Esophagus squamous epithelium (tissue), 5 donors: ENCODE results near the gene HSPA2. TPM values are rescaled to one million over a fixed set of nuclear protein-coding genes. Genes with fewer than 3 reads are reported as not detected.
A peak's percentile ranks its signal among the peaks of the same experiment; 100 is the strongest.

ENCODE experiments used
- DNase-seq: peaks from one replicate; lab custom pipeline; 2025; lab: John Stamatoyannopoulos, UW
- H3K27ac ChIP-seq, 4 donors: fragments of 200-600 bp; sonication (generic); one replicate each; pipeline ENCODE4 v1.5.1; 2016 to 2019; ENCODE audit warnings: mild to moderate bottlenecking in 1 of 4
- H3K27me3 ChIP-seq, 4 donors: fragments of 200-600 bp; sonication (generic); 1 replicate in 3 of 4; 2 replicates in 1 of 4; pipeline versions ENCODE4 v1.5.1 to v1.6.0; 2017 to 2021; ENCODE audit warnings: antibody characterized with exemption in 1 of 4
- H3K36me3 ChIP-seq, 3 donors: fragments of 200-600 bp; sonication (generic); one replicate each; pipeline ENCODE4 v1.5.1; 2016 to 2019
- H3K4me1 ChIP-seq, 3 donors: fragments of 200-600 bp; sonication (generic); one replicate each; pipeline ENCODE4 v1.5.1; 2017 to 2019
- H3K4me3 ChIP-seq, 4 donors: fragments of 200-600 bp; sonication (generic); 1 replicate in 3 of 4; 2 replicates in 1 of 4; pipeline ENCODE4 v1.5.1; 2016 to 2019; ENCODE audit warnings: mild to moderate bottlenecking in 2 of 4, moderate library complexity in 1 of 4
- H3K9me3 ChIP-seq, 3 donors: fragments of 200-600 bp; sonication (generic); one replicate each; pipeline ENCODE4 v1.5.1; 2016 to 2019
- POLR2A ChIP-seq, 4 donors: fragments of 450-650 bp; IDR thresholded peaks; one replicate each; pipeline ENCODE4 v1.6.1; 2017; ENCODE audit warnings: antibody characterized with exemption in 4 of 4, mild to moderate bottlenecking in 4 of 4, moderate library complexity in 3 of 4
- WGBS, 2 donors: methylation state at CpG; one replicate each; pipeline ENCODE4 v1.1.5; 2018; 5-methylcytosine and 5-hydroxymethylcytosine counted together
- intact Hi-C: fragments of 100-400 bp; cut with DNase I; formaldehyde crosslinking; loops from one replicate; pipeline ENCODE4 v1.15.0; 2022
- total RNA-seq, 4 donors: library from RNA; depleted of rRNA; stranded (reverse); fragments of >200 nt; gene quantifications; one replicate each; pipeline ENCODE4 v1.1.0, GENCODE V29; 2016
- TF ChIP-seq, protein P1 (sequence below), 6 experiments: fragments of 450-650 bp in 4 of 6; fragments of 200-600 bp in 2 of 6; sonication (generic) in 2 of 6; IDR thresholded peaks; one replicate each; pipeline ENCODE4 v1.5.1; 2016 to 2019; ENCODE audit warnings: antibody characterized with exemption in 6 of 6, mild to moderate bottlenecking in 4 of 6, moderate library complexity in 4 of 6
- donor health status: DM: yes; HTN: yes; CAD: no.

HSPA2 gene
- total RNA-seq, 4 donors from 2014 or later = 18.9 to 130 (median 74.5) TPM

DNA sequence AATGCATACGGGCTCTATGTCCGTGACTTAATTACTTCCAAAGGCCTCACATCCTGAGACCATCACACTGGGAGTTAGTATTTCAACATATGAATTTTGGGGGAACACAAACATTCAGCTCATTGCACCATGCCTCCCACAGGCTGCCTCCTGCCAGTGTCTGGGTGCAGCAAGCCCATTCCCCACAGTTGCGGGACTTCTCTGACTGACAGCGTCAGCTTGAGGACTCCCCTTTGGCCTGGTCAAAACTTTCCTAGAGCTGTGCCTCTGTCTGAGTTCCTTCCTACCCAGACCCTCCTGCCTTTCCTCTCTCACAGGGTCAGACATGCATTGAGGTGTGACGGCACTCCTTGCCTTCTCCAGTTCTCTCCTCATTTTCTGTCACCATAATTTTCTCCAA is 36.7 kb downstream of the HSPA2 start:
- WGBS, 2 donors = 84 to 96% methylated on average over 5 of the region's 5 CpGs

DNA sequence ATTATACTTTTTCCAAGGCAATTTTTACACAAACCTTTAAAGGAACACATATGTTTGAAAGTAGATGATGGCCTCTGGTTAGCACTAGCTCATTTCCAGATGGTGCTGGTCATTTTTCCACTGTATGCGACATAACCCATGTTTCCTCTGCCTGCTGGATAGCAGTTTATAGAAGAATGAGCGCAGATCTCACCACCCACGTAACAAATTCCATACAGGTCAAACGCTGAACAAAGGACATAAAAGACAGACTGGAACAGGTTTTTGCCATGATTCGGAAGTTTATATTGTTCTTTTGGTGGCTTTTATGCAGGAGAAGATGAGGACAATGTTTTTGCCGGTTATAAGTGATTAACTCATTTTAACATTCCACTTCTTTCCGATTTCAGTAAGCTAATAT is 39.9 kb downstream of the HSPA2 start:
- Histone ChIP-seq H3K9me3 (no peaks in the 10 kb centered on the region), H3K4me1 (peaks cover 0 to 8% (median 0%) of the 10 kb centered on the region in 3 donors), H3K36me3 (no peaks in the 10 kb centered on the region), H3K27me3 (no peaks in the 10 kb centered on the region), H3K27ac (no peak overlapping the region), H3K4me3 (no peak overlapping the region)
- intact Hi-C loops = no loop called here
- DNase-seq = no peak
- no peak for TF ChIP-seq POLR2A (IDR thresholded peaks at IDR 0.05)
- TF ChIP-seq, protein P1, sequence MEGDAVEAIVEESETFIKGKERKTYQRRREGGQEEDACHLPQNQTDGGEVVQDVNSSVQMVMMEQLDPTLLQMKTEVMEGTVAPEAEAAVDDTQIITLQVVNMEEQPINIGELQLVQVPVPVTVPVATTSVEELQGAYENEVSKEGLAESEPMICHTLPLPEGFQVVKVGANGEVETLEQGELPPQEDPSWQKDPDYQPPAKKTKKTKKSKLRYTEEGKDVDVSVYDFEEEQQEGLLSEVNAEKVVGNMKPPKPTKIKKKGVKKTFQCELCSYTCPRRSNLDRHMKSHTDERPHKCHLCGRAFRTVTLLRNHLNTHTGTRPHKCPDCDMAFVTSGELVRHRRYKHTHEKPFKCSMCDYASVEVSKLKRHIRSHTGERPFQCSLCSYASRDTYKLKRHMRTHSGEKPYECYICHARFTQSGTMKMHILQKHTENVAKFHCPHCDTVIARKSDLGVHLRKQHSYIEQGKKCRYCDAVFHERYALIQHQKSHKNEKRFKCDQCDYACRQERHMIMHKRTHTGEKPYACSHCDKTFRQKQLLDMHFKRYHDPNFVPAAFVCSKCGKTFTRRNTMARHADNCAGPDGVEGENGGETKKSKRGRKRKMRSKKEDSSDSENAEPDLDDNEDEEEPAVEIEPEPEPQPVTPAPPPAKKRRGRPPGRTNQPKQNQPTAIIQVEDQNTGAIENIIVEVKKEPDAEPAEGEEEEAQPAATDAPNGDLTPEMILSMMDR (IDR thresholded peaks at IDR 0.05) = no peak
- 52 to 75% methylated on average over 7 of the region's 7 CpGs for whole genome bisulfite sequencing, 2 donors

More for the DNA sequence above, 36.7 kb downstream of the HSPA2 start:
- Histone ChIP-seq H3K36me3 (no peaks in the 10 kb centered on the region), H3K27ac (no peak overlapping the region), H3K4me1 (peaks cover 6 to 34% (median 7%) of the 10 kb centered on the region in 3 donors), H3K4me3 (no peak overlapping the region), H3K9me3 (no peaks in the 10 kb centered on the region), H3K27me3 (no peaks in the 10 kb centered on the region)
- TF ChIP-seq, protein P1 (IDR thresholded peaks at IDR 0.05) = no peak
- no peak for TF ChIP-seq POLR2A (IDR thresholded peaks at IDR 0.05)
- intact Hi-C loops = no loop called here
- no peak for DNase-seq

- peaks cover 0 to 6% (median 0%) of the 10 kb centered on the region in 3 donors for H3K4me1 ChIP-seq
- no peak overlapping the region for H3K4me3 ChIP-seq
- no peak for DNase-seq
- intact Hi-C loops = no loop called here
- no peaks in the 10 kb centered on the region for H3K9me3 ChIP-seq
- no peaks in the 10 kb centered on the region for H3K27me3 ChIP-seq
- TF ChIP-seq, protein P1 (IDR thresholded peaks at IDR 0.05) = no peak
- no peak for TF ChIP-seq POLR2A (IDR thresholded peaks at IDR 0.05)
- 81 to 85% methylated on average over 2 of the region's 2 CpGs for WGBS, 2 donors
- no peaks in the 10 kb centered on the region for H3K36me3 ChIP-seq
- H3K27ac ChIP-seq = no peak overlapping the region
These were observed 40.8 kb downstream of the HSPA2 start for GRCh38 chr14:64581363-64581762.

DNA sequence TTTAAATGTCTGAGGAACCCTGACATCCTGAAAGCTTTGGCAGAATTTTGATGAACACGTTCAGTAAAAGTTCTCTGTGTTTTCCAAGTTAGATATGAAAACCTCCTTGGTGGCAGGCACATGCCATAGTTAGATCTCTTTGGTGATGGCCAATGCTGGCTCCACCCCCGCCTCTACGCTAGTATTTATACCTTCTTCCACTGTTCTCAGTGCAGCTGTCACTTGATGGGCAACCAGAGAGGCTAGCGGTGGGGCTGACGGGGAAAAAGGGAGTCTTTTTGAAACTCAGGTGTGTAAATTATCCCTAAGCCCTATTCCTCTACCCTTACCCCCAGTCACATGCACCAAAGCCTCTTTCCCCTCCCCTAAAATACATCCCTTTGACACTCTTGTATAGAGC is 41.3 kb downstream of the HSPA2 start:
- DNase-seq = no peak
- Histone ChIP-seq H3K4me1 (peaks cover 0 to 6% (median 0%) of the 10 kb centered on the region in 3 donors), H3K4me3 (no peak overlapping the region), H3K36me3 (no peaks in the 10 kb centered on the region), H3K9me3 (no peaks in the 10 kb centered on the region), H3K27me3 (no peaks in the 10 kb centered on the region), H3K27ac (no peak overlapping the region)
- intact Hi-C loops = no loop called here
- TF ChIP-seq POLR2A (IDR thresholded peaks at IDR 0.05) = no peak
- TF ChIP-seq, protein P1 (IDR thresholded peaks at IDR 0.05) = no peak
- 66 to 88% methylated on average over 4 to 5 of the region's 5 CpGs for WGBS, 2 donors

DNA sequence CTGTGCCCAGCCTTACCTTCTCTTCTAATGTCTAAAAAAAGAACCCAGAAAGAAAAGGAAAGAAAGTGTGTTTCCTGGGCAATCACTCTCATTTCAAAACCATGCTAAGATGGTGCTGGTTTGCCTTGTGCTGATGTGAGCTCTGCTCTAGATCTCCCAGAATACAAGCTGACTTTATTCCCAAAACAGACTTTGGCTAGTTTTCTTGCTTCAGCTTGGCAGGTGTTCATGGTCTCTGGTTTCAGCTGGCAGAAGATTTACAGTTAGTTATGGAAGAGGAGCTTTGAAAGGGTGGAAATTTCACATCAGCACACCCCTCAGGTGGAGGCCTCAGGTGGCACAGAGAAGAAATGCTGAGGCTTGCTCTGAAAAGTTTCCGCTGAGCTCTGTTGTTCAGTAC is 43.6 kb downstream of the HSPA2 start:
- intact Hi-C loops = no loop called here
- Histone ChIP-seq H3K27ac (peak overlapping the region in 3 of 4 donors; percentile 16 to 70 (median 31)), H3K9me3 (no peaks in the 10 kb centered on the region), H3K36me3 (no peaks in the 10 kb centered on the region), H3K4me3 (no peak overlapping the region), H3K4me1 (peaks cover 0 to 6% (median 0%) of the 10 kb centered on the region in 3 donors), H3K27me3 (no peaks in the 10 kb centered on the region)
- DNase-seq = no peak
- TF ChIP-seq, protein P1 (IDR thresholded peaks at IDR 0.05) = no peak
- TF ChIP-seq POLR2A (IDR thresholded peaks at IDR 0.05) = no peak
- WGBS, 2 donors = 27 to 90% methylated on average over 1 of the region's 1 CpG
